GM21515 (cell line): ENCODE data around the gene TP53BP2.
"Not testable (repeated sequence)": the region's sequence is repeated elsewhere in the genome, so short reads cannot be mapped to it uniquely, and the experiment has no call there.

Experiments used
- ATAC-seq: cut with Tn5 transposase; IDR thresholded peaks from one replicate; pipeline ENCODE4 v1.9.1; 2021; ENCODE audit not compliant: unreplicated experiment

TP53BP2 gene

DNA sequence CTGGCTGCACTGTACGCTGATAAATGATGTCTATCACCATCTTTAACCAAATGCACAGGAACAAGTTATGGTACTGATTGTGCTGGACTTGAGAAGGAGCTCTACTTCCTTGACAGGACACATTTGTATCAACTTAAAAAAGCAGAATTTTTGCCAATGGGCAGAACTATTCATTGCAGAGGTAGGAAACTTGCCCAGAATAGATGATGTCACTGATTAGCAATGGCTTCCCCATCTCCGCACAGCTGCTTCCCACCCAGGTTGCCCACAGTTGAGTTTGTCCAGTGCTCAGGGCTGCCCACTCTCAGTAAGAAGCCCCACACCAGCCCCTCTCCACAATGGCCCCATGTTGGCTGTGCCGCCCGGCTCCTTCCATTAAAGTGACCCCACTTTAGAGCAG is 100.0 kb downstream of the TP53BP2 start:
- no peak for ATAC-seq

DNA sequence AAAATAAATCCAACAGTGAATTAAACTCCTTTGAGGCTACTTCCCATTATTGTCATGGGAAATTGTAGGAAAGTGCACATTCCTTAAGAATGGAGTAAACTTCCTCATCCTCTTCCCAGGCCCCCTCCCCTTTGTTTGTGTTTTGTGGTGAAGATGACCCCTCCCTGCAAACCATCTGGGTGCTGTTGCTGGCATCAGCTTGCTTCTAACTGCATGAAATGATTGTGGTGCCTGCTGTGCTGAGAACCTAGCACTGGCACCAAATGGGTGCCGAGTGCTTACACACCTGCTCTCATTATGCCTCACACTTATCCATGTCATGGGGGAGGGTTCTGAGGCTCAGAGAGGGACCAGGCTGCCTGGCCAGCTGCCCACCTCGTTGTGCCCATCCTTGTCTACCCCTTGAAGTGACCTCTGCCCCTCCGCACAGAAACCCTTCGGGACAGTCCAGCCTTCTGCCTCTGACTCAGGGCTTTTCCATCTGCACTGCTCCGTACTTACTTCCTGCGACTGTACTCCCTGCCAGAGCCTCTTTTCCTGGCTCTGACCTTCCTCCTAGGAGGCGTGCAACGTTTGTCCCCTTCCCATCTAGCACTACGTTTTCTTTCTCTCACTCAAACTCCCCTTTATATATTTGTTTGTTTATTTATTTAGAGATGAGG is 102.8 kb downstream of the TP53BP2 start:
- ATAC-seq = no peak

DNA sequence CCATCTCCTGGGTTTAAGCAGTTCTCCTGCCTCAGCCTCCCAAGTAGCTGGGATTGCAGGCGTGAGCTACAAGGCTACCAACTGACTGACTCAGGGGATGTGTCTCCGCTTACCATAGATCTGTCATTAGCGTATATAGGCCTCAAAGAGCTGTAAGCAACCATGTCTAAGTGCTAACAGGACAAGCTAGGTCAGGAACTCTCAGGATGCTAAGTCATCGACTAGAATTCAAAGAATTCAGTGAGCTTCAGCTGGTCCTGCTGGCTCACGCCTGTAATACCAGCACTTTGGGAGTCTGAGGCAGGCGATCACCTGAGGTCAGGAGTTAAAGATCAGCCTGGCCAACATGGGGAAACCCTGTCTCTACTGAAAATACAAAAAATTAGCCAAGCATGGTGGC is 103.9 kb downstream of the TP53BP2 start:
- no peak for ATAC-seq

DNA sequence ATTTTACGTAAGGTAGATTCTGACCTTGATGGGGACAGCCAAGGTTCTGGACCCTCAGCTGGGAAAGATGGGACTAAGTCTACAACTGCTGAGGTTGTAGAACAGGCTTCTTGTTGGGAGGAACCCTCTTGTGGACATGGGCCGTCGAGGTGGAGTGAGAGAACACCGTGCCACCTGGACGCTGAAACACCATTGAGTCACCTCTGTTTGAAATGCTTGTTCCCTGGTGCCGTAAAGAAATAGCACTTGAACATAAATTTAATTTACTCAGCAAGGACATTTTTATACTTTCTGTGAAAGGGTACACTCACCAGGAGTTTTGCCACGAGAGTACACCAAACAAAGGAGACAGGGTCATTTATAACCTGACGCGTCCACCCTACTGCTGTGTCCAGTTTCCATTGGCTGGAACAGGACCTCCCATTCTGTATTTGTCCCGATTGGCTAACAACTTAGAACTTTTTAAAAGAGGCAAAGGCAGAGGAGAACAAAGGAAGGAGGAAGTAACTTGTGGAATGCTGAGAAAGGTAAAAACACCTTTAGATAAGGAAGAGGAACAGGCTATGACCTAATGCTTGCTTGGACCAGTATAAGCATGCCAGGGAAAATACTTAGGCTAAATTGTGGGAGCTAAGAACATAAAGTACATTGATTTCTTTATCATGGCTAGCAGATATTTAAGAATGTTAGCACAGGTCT is 105.6 kb downstream of the TP53BP2 start:
- ATAC-seq = not testable (repeated sequence)

DNA sequence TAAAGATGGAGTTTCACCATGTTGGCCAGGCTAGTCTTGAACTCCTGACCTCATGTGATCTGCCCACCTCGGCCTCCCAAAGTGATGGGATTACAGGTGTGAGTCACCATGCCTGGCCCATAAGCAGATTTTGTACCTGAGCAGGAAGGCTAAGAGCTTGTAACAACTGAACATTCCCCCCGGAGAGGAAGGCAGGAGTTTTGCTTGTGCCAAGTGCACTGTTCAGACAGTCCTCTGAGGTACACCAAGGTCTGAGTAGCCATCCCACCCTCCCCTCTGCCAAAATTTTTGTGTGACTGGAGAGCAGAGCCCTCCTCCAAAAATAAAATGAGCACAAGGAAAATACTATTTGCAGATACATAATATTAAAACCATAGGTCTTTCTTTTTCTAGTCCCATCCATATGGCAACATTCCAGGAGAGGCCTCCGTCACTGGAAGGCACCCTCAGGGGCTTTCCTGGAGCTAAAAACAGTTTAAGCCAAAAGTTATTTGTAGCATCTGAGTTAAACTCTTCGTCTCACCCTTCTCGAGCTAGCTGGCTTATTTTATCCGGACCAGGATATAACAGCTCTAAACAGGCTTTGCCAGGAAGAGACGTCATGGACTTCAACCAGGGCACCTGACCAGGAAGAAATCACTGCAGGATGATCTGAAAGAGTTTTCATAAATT is 106.2 kb downstream of the TP53BP2 start:
- ATAC-seq = no peak

DNA sequence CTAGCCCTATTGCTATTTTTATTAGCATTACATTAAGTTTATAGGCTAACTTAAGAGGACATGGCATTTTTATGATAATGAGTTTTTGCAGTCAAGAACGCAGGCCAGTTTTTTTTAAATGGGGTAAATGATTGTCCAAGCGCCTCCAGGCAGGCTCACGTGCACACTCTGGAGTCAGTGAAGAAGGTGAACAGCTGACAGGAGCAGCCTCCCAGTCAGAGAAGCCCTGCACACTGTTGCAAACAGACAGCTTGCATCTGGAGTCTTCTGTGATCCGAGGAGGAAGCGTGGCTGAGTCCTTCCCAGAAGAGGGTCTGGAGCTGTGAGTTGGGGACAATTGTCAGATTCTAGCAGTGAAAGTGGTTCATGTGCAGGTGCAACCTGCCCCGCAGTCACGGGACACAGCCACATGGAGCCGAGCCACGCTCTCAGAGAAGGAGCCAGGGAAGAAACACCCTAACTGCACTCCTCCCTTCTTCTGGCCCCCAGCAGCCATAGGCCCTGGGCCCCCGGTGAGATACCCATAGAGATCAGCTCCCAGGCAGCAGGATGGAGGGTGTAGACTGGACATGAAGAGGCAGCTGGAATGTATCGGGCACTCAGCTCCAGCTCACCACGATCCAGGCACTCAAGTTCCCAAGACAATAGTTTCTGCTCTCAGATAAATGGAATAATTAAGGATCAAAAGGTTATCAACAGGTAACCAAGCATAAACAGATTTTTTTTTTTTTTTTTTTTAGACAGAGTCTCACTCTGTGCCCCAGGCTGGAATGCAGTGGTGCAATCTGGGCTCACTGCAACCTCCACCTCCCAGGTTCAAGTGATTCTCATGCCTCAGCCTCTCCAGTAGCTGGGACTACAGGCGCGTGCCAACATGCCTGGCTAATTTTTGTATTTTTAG is 107.0 kb downstream of the TP53BP2 start:
- ATAC-seq = no peak

DNA sequence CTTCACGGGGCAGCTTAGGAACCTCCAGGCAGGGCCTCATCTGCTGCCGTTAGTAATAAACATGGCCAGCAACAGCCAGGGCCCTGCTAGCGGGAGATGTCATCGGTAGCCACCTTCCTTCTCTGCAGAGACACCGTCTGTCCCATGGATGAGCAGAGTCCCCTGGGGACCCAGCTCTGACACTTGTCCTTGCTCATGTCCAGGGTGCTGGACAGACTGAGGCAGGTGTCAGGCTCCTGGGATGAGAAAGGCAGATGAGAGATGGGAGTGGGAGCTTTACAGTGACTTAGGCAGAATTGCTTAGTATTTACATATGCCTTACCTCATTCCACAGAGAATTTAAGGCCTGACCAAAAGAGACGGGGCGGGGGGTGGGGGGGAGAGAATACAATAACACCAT is 108.4 kb downstream of the TP53BP2 start:
- no peak for ATAC-seq

DNA sequence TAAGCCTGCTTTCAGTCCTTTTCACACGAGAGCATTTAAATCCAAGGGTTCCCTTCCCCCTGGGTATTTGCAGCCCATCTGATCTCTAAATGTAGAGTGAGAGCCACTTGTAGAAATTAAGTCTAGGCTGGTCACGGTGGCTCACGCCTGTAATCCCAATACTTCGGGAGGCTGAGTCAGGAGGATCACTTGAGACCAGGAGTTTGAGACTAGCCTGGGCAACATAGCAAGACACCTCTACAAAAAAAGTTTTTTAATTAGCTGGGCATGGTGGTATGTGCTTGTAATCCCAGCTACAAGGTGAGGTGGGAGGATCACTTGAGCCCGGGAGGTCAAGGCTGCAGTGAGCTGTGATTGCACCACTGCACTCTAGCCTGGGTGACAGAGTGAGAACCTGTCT is 109.1 kb downstream of the TP53BP2 start:
- not testable (repeated sequence) for ATAC-seq

DNA sequence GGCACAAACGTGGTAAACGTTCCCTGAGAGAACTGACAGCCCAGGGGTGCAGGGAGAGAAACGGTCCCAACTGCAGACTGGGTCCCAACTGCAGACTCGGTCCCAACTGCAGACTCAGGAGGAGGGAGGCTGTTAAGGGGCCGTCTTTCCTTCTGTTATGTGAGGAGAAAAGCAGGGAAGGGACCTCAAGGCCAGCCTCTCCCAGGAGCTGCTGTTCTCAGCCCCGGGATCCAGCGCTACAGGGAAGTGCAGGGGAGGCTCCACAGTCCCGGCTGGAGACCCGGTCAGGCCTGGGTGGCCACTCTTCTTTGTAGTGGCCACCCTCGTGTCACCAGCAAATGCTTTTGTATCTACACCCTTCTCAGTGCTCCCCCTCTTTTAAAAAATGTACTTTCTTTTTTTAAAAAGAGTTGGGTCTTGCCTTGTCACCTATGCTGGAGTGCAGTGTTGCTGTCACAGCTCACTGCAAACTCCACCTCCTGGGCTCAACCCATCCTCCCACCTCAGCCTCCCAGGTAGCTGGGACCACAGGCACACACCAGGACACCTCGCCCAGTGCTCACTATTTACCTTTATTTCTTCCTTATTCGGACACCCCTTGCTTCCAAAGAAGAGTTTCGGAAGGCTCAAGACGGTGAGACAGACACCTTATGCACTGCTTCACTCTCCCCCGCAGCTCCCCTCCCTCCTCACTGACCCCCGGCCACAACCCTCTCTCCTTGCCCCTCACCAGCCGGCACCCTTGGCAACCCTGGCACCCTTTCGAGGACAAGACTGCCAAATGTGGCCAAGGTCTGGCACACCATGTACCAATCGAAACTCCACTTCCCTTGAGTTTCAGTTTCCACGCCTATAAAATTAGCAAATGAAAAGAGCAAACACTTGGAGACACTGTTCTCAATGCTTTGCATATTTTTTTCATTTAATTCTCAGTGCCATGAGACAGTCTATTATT is 111.6 kb downstream of the TP53BP2 start:
- ATAC-seq = no peak

DNA sequence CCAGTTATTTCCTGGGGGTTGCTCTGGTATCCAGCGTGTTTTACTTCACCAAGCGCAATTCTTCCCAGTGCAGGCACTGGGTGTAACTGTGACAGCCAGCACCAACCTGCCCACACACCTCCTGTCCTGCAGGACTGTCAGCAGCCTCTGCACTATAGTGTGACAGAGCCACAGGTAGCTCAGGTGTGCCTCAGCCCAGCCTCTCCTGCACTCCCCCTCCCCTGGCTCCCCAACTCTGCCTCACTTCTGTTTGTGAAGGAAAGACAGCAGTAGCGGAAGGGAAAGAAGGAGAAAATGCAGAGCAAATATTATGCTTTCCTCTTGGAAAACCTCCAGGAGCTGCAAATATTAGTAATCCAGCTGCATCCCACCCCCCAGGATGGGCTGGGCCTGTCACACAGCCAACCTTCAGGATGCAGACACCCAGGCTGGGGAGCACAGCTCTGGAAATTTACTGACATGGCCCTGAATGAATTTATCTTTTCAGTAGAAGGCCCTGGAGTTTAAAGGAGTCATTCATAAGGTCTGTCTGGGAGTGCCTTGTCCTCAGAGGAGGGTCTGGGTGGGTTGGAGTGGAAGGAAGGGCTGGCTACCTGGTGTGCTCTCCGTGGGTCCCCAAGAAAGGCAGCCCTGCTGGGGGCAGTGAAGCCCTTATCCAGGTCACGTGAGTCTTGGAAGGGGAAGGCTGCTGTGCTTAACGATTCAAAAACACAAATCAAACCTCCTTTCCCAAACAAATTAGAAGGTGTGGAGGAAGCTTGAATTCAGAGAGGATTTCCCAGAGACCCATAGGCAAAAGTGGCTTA is 112.6 kb downstream of the TP53BP2 start:
- ATAC-seq = no peak

DNA sequence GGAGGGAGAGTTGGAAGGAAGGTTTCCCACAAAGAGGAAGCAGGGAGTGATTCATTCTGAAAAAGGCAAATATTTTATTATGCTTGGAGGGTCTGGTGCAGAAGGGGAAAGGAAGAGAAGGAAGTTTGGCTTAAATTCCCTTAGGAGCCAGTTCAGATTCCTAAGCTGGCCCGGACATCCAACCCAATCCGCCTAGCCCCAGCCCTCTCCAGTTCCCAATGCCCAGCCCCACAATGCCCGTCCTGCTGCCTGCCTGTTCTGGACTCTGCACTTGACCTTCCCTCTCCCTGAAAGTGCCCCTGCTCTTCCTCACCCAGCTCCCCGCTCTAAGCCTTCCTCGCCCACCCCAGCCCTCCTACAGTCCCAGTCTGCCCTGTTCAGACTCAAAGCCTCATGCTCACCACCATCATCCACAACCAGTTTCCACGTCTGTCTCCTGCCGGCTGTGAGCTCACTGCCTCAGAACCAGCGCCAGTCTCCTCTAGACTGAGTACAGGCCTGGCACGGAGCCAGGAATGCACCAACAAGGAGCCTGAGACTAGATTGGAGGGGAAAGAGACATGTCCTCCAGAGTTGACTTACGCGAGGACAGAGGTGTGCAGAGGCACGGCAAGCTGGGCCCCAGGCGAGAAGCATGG is 114.5 kb downstream of the TP53BP2 start:
- ATAC-seq = no peak

DNA sequence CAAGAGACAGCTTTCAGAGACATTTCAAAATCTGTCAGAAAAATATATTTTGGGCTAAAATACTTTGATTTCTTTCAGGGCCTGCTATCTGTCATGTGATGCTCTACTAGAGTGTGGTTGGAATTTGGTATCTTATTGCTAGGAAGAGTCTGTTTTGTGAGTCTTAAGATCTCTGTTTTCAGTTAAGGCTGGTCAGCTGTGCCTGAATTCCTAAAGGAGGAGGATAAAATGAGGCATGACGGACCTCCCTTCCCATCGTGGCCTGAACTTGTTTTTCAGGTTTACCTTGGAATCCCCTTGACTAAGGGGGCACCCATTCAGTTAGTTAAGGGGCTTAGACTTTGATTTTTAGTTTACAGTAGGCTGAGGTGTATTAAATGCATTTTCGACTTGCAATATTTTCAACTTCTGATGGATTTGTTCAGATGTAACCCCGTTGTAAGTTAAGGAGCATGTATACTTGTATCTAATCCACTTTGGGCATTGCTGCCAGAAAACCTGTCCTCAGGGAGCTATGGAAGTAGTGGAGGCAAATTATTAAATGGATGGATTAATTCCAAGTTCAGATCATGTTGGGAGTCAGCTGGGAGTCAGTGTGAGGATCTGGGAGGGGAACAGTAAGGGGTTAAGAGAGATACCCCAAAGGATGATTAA is 115.1 kb downstream of the TP53BP2 start:
- no peak for ATAC-seq

DNA sequence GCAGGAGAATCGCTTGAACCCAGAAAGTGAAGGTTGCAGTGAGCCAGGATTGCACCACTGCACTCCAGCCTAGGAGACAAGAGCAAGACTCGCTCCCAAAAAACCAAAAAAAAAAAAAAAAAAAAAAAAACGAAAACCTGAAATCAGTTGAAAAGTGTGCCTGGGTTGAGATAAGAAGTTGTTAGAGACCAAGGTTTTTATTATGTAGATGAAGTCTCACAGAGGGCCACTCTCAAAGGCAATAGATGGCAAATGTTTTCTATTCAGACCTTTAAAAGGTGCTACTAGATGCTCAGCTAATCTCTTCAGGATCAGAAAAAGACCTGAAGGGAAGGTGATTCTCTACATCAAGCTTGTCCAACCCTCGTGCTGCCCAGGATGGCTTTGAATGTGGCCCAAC is 115.8 kb downstream of the TP53BP2 start:
- no peak for ATAC-seq
